K562 (cell line): ENCODE data around the gene WDCP. TPM values are rescaled to one million over a fixed set of nuclear protein-coding genes. Genes with fewer than 3 reads are reported as not detected.
A peak's percentile ranks its signal among the peaks of the same experiment; 100 is the strongest.

Experiments used
- ATAC-seq: fragments of 200-7000 bp; cut with Tn5 transposase; 3 replicates; pipeline ENCODE4 v1.9.1; 2020; ENCODE audit warnings: moderate library complexity
- BruUV-seq: library from RNA; stranded (reverse); fragments of 400-500 nt; replicated peaks from 2 replicates; lab custom pipeline; 2021; lab: Mats Ljungman, UMichigan
- CTCF ChIA-PET: fragments of 300-600 bp; formaldehyde crosslinking; extraction: SDS; loops from one replicate; lab custom pipeline; 2021; ENCODE audit warnings: low intra/inter-chr PET ratio; lab: Yijun Ruan, JAX
- POLR2A ChIA-PET: fragments of 300-600, 350-650 bp; sonication (Branson Sonifier 250); formaldehyde crosslinking; extraction: SDS; loops from one replicate; lab custom pipeline; 2021; ENCODE audit warnings: antibody characterized with exemption, inconsistent platforms; lab: Yijun Ruan, JAX
- DNase-seq, 4 experiments: peaks; one replicate each; pipeline versions ENCODE4 v3.0.0 to v3.0.0-alpha.2; 2011 to 2018; ENCODE audit warnings: low spot score in 3 of 4, mixed read lengths in 3 of 4; ENCODE audit errors: extremely low read depth in 1 of 4
- FAIRE-seq: peaks from 2 replicates; lab custom pipeline; 2011; peaks lifted over from hg19 to GRCh38; lab: Jason Lieb, UNC
- H2AFZ ChIP-seq: 2 replicates; pipeline ENCODE4 v1.6.0; 2011; ENCODE audit warnings: low read depth, low read length, control low read depth, inconsistent platforms
- H3K27ac ChIP-seq: fragments of 200-600 bp; 3 replicates; pipeline ENCODE4 v1.8.0; 2011; ENCODE audit warnings: low read depth, mild to moderate bottlenecking, control low read depth, inconsistent platforms, low read length, moderate library complexity, mixed read lengths; ENCODE audit errors: extremely low read depth
- H3K27me3 ChIP-seq, 2 experiments: fragments of 300-600 bp in 1 of 2; 2 replicates in 1 of 2; 3 replicates in 1 of 2; pipeline versions ENCODE4 v1.6.0 to v1.8.0; 2011; ENCODE audit warnings: inconsistent platforms in 2 of 2, low read length in 2 of 2, mild to moderate bottlenecking in 1 of 2, mixed read lengths in 1 of 2, moderate library complexity in 1 of 2; ENCODE audit not compliant: control insufficient read depth in 2 of 2, insufficient read depth in 2 of 2
- H3K36me3 ChIP-seq: fragments of 300-600 bp; 3 replicates; pipeline ENCODE4 v1.8.0; 2011; ENCODE audit warnings: mild to moderate bottlenecking, low read length, inconsistent platforms; ENCODE audit not compliant: control insufficient read depth, insufficient read depth
- H3K4me1 ChIP-seq, 2 experiments: fragments of 200-600 bp in 1 of 2; replicated peaks in 1 of 2; 2 replicates in 1 of 2; 3 replicates in 1 of 2; pipeline versions ENCODE4 v1.5.1 to v1.8.0; 2011; ENCODE audit warnings: inconsistent platforms in 2 of 2, low read length in 2 of 2, mild to moderate bottlenecking in 1 of 2, mixed read lengths in 1 of 2, moderate library complexity in 1 of 2; ENCODE audit not compliant: control insufficient read depth in 2 of 2, insufficient read depth in 2 of 2
- H3K4me2 ChIP-seq: 2 replicates; pipeline ENCODE4 v1.6.1; 2011; ENCODE audit warnings: low read length, control low read depth, inconsistent platforms, mixed read lengths; ENCODE audit not compliant: insufficient read depth
- H3K4me3 ChIP-seq: fragments of 200-600 bp; sonication (generic), shearing (Covaris generic); 2 replicates; pipeline ENCODE4 v1.5.1; 2016; ENCODE audit warnings: control low read depth, inconsistent platforms
- H3K79me2 ChIP-seq: fragments of 200-600 bp; 3 replicates; pipeline ENCODE4 v1.8.0; 2011; ENCODE audit warnings: low read length, inconsistent platforms; ENCODE audit not compliant: control insufficient read depth, insufficient read depth
- H3K9ac ChIP-seq, 2 experiments: 2 replicates each; pipeline versions ENCODE4 v1.6.0 to v1.6.1; 2011; ENCODE audit warnings: low read depth in 2 of 2, low read length in 2 of 2, control low read depth in 1 of 2, inconsistent platforms in 1 of 2, mild to moderate bottlenecking in 1 of 2, mixed read lengths in 1 of 2; ENCODE audit not compliant: insufficient read depth in 1 of 2
- H3K9me1 ChIP-seq: one replicate; pipeline ENCODE4 v1.6.0; 2011; ENCODE audit warnings: inconsistent platforms, mild to moderate bottlenecking, low read length, moderate library complexity; ENCODE audit not compliant: control insufficient read depth, insufficient read depth
- H3K9me3 ChIP-seq: replicated peaks from 2 replicates; pipeline ENCODE4 v1.5.1; 2011; ENCODE audit warnings: low read depth, low read length, inconsistent platforms; ENCODE audit not compliant: control insufficient read depth, insufficient read depth
- H4K20me1 ChIP-seq: replicated peaks from 2 replicates; pipeline ENCODE4 v1.6.1; 2011; ENCODE audit warnings: low read length, inconsistent platforms, mixed read lengths; ENCODE audit not compliant: control insufficient read depth, insufficient read depth
- BCL6 ChIP-seq: fragments of 250-450 bp; sonication (Bioruptor Pico); IDR thresholded peaks from 2 replicates; pipeline ENCODE4 v1.4.0; 2020
- IFI16 ChIP-seq: fragments of 250-450 bp; sonication (Bioruptor Pico); IDR thresholded peaks from 2 replicates; pipeline ENCODE4 v2.1.2; 2022; ENCODE audit warnings: mild to moderate bottlenecking, inconsistent platforms
- NCOA2 ChIP-seq, 2 experiments: fragments of 450-650 bp; IDR thresholded peaks; 2 replicates each; pipeline ENCODE4 v1.6.1; 2018; ENCODE audit warnings: mild to moderate bottlenecking in 2 of 2, moderate library complexity in 1 of 2; ENCODE audit not compliant: partially characterized antibody in 2 of 2
- NFIC ChIP-seq: fragments of 450-650 bp; IDR thresholded peaks from 2 replicates; pipeline ENCODE4 v1.6.1; 2017; ENCODE audit warnings: mild to moderate bottlenecking, inconsistent platforms
- NR2C2 ChIP-seq, 2 experiments: fragments of 200-800 bp in 1 of 2; sonication (Bioruptor generic) in 1 of 2; sonication (generic) in 1 of 2; formaldehyde crosslinking in 1 of 2; IDR thresholded peaks; 2 replicates each; pipeline versions ENCODE4 v1.6.1 to v1.8.0; 2016 to 2022; ENCODE audit warnings: mild to moderate bottlenecking in 1 of 2, missing compliant biosample characterization in 1 of 2, missing genetic modification characterization in 1 of 2, missing genetic modification reagents in 1 of 2
- ZBTB7A ChIP-seq: IDR thresholded peaks from 2 replicates; pipeline ENCODE4 v1.6.1; 2011; ENCODE audit warnings: low read depth, mild to moderate bottlenecking, low read length, moderate library complexity, borderline replicate concordance; ENCODE audit not compliant: control insufficient read depth
- ZFP36 ChIP-seq: fragments of 150-350 bp; IDR thresholded peaks from 2 replicates; pipeline ENCODE4 v1.6.1; 2018; ENCODE audit warnings: low read length, low read depth; ENCODE audit not compliant: partially characterized antibody
- WGBS: fragments of 100-300 bp; shearing (Covaris generic); methylation state at CpG from one replicate; pipeline ENCODE4 v1.1.6; 2016; ENCODE audit warnings: low coverage, mixed read lengths; ENCODE audit not compliant: insufficient coverage; ENCODE audit errors: missing lambda C conversion rate; 5-methylcytosine and 5-hydroxymethylcytosine counted together
- in situ Hi-C: fragments of 300-500 bp; cut with MboI; formaldehyde crosslinking; loops from 4 replicates; pipeline ENCODE4 v1.15.0; 2018; ENCODE audit warnings: inconsistent platforms, mixed read lengths
- intact Hi-C: fragments of 100-400 bp; cut with micrococcal nuclease; formaldehyde crosslinking; loops from 2 replicates; pipeline ENCODE4 v1.14.2; 2022
- polyA plus RNA-seq, 8 experiments: library from polyadenylated mRNA; depleted of rRNA in 4 of 8; stranded (reverse) in 5 of 8; unstranded in 3 of 8; fragments of >200 nt; fragmentation: Nextera tagmentation in 2 of 8; fragmentation: Illumina TruSeq in 1 of 8; extraction: Ambion mirVana in 2 of 8; extraction: Trizol in 1 of 8; gene quantifications; 2 replicates each; pipeline versions ENCODE4 v1.2.1 to v1.2.3, GENCODE V29; 2011 to 2014; ENCODE audit warnings: inconsistent platforms in 1 of 8, missing spikeins in 1 of 8
- total RNA-seq, 7 experiments: library from RNA; depleted of rRNA in 6 of 7; stranded (reverse); fragments of >200 nt in 6 of 7; fragmentation: Illumina TruSeq in 2 of 7; extraction: Trizol in 2 of 7; gene quantifications; 2 replicates each; pipeline versions ENCODE4 v1.2.1 to v1.2.3, GENCODE V29; 2011 to 2021; ENCODE audit warnings: low replicate concordance in 1 of 7
- TF ChIP-seq, protein P1 (sequence below): sonication (generic); formaldehyde crosslinking; IDR thresholded peaks from 2 replicates; pipeline ENCODE4 v1.8.0; 2022; ENCODE audit warnings: mild to moderate bottlenecking, missing genetic modification reagents
- TF ChIP-seq, protein P2 (sequence below), 2 experiments: fragments of 200-800 bp in 1 of 2; sonication (Bioruptor generic) in 1 of 2; sonication (generic) in 1 of 2; formaldehyde crosslinking in 1 of 2; IDR thresholded peaks in 1 of 2; conservative IDR thresholded peaks in 1 of 2; 2 replicates each; pipeline versions ENCODE4 v1.5.0 to v1.6.1; 2016 to 2020; ENCODE audit warnings: missing compliant biosample characterization in 1 of 2, missing genetic modification characterization in 1 of 2, missing genetic modification reagents in 1 of 2
- TF ChIP-seq, protein P3 (sequence below): sonication (generic); formaldehyde crosslinking; IDR thresholded peaks from 2 replicates; pipeline ENCODE4 v1.8.1; 2023; ENCODE audit warnings: mild to moderate bottlenecking, missing genetic modification reagents

WDCP gene
- total and polyA plus RNA-seq, 9 of the 15 experiments (the other 6 are each of a cell fraction or from before 2014, with no cell fraction given), result 10.1 to 41.4 (median 21.8) TPM

DNA sequence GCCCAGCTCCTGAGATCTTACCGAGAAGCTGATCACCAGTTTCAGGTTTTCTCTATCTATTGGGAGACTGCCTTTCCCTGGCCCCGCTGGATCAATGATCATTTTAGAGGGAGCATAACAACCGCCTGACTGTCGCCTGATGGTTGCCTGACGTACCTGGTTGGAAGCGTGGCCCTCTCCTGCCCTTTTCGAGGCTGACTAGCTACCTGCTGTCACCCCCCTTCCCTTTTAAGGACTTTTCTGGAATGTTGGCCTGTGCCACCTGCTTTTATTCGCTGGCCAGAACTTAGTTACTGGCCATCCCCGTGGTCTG is 37.9 kb downstream of the WDCP start (continued):
- TF ChIP-seq NCOA2 (IDR thresholded peaks at IDR 0.05; ENCODE audit: partially characterized antibody in 2 of 2), result no peak
- TF ChIP-seq IFI16 (CRISPR knock-in tag), result no peak
- no peak for TF ChIP-seq ZFP36
- TF ChIP-seq, protein P1, sequence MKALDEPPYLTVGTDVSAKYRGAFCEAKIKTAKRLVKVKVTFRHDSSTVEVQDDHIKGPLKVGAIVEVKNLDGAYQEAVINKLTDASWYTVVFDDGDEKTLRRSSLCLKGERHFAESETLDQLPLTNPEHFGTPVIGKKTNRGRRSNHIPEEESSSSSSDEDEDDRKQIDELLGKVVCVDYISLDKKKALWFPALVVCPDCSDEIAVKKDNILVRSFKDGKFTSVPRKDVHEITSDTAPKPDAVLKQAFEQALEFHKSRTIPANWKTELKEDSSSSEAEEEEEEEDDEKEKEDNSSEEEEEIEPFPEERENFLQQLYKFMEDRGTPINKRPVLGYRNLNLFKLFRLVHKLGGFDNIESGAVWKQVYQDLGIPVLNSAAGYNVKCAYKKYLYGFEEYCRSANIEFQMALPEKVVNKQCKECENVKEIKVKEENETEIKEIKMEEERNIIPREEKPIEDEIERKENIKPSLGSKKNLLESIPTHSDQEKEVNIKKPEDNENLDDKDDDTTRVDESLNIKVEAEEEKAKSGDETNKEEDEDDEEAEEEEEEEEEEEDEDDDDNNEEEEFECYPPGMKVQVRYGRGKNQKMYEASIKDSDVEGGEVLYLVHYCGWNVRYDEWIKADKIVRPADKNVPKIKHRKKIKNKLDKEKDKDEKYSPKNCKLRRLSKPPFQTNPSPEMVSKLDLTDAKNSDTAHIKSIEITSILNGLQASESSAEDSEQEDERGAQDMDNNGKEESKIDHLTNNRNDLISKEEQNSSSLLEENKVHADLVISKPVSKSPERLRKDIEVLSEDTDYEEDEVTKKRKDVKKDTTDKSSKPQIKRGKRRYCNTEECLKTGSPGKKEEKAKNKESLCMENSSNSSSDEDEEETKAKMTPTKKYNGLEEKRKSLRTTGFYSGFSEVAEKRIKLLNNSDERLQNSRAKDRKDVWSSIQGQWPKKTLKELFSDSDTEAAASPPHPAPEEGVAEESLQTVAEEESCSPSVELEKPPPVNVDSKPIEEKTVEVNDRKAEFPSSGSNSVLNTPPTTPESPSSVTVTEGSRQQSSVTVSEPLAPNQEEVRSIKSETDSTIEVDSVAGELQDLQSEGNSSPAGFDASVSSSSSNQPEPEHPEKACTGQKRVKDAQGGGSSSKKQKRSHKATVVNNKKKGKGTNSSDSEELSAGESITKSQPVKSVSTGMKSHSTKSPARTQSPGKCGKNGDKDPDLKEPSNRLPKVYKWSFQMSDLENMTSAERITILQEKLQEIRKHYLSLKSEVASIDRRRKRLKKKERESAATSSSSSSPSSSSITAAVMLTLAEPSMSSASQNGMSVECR (CRISPR knock-in tag), result 0 out of 2 replicates have a peak, but pooled peaks have one; percentile 28
- TF ChIP-seq BCL6 (CRISPR knock-in tag), result no peak

DNA sequence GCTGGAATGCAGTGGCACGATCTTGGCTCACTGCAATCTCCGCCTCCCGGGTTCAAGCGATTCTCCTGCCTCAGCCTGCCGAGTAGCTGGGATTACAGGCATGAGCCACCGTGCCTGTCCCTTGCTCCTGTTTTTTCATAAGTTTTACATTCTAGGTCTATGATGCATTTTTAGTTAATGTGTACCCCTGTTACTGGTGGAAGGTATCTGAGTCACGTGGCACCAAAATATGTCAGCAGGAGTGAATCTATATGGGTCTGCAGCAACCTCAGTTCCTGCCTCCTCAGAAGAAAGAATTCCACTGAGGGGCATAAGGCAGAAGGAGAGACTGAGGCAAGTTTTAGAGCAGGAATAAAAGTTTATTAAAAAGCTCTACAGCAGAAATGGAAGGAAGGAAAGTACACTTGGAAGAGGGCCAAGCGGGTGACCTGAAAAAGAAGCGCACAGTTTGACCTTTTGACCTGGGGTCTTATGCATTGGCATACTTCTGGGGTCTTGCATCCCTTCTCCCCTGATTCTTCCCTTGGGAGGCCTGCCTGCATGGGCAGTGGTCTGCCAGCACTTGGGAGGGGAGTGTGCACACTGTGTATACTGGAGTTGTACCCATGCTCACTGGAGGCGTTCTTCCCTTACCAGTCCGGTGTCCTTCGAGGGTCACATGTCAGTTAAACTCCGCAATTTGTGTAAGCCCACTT is 38.4 kb downstream of the WDCP start:
- no peak overlapping the region for H3K4me3 ChIP-seq
- TF ChIP-seq, protein P2, sequence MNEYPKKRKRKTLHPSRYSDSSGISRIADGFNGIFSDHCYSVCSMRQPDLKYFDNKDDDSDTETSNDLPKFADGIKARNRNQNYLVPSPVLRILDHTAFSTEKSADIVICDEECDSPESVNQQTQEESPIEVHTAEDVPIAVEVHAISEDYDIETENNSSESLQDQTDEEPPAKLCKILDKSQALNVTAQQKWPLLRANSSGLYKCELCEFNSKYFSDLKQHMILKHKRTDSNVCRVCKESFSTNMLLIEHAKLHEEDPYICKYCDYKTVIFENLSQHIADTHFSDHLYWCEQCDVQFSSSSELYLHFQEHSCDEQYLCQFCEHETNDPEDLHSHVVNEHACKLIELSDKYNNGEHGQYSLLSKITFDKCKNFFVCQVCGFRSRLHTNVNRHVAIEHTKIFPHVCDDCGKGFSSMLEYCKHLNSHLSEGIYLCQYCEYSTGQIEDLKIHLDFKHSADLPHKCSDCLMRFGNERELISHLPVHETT (CRISPR knock-in tag; conservative IDR thresholded peaks at IDR 0.05 in 1 of 2, IDR thresholded peaks at IDR 0.05 in 1 of 2), result 0 out of 4 replicates have a peak, but pooled peaks of 1 of the 2 experiments have one; percentile 30
- TF ChIP-seq ZBTB7A (0 out of 2 replicates have a peak, but pooled peaks have one; percentile 37), NR2C2 (CRISPR knock-in tag; IDR thresholded peaks at IDR 0.05) (peak; percentile 52; the same call in 1 of the 2 replicates), NR2C2 (tag; IDR thresholded peaks at IDR 0.05) (no peak; the same call in 1 of the 2 replicates), NFIC (peak; percentile 88)
- TF ChIP-seq, protein P3, sequence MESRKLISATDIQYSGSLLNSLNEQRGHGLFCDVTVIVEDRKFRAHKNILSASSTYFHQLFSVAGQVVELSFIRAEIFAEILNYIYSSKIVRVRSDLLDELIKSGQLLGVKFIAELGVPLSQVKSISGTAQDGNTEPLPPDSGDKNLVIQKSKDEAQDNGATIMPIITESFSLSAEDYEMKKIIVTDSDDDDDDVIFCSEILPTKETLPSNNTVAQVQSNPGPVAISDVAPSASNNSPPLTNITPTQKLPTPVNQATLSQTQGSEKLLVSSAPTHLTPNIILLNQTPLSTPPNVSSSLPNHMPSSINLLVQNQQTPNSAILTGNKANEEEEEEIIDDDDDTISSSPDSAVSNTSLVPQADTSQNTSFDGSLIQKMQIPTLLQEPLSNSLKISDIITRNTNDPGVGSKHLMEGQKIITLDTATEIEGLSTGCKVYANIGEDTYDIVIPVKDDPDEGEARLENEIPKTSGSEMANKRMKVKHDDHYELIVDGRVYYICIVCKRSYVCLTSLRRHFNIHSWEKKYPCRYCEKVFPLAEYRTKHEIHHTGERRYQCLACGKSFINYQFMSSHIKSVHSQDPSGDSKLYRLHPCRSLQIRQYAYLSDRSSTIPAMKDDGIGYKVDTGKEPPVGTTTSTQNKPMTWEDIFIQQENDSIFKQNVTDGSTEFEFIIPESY (CRISPR knock-in tag), result peak; percentile 92

More for the DNA sequence above, 38.4 kb downstream of the WDCP start:
- DNase-seq (no peak), ATAC-seq (no peak), FAIRE-seq (no peak)
- Histone ChIP-seq H3K9me3 (no peaks in the 10 kb centered on the region), H3K9ac (peak overlapping the region; percentile 95 to 97; a peak in 3 of 4 replicates), H3K4me2 (peak overlapping the region; percentile 93), H2AFZ (peak overlapping the region; percentile 85), H3K27ac (peak overlapping the region; percentile 99), H3K4me1 (peaks cover 34 to 43% of the 10 kb centered on the region in 2 experiments), H4K20me1 (no peaks in the 10 kb centered on the region), H3K79me2 (peaks cover 42% of the 10 kb centered on the region), H3K36me3 (peaks cover 13% of the 10 kb centered on the region; the same call in 2 of the 3 replicates), H3K27me3 (no peaks in the 10 kb centered on the region), H3K9me1 (no peaks in the 10 kb centered on the region)
- WGBS, result 44% methylated on average over 13 of the region's 13 CpGs
- intact Hi-C loops (no loop called here), in situ Hi-C loops (no loop called here)
- no TSS peak for BruUV-seq
- CTCF ChIA-PET, result no interaction called here
- POLR2A ChIA-PET, result interaction anchor here (0.7 to 3.2 kb wide), 9 partner anchors 12 to 343 kb away, joined by 3 to 14 read pairs (median 3); partner anchors contain the start of gene ATAD2B
